GM12891 (cell line): Measurements from ENCODE around the gene AMOTL2.

ENCODE experiments used
- PAX5 ChIP-seq: IDR thresholded peaks from 2 replicates; pipeline ENCODE4 v1.6.1; 2011; ENCODE audit warnings: low read length, moderate library complexity, mild to moderate bottlenecking; ENCODE audit not compliant: insufficient read depth, severe bottlenecking
- POLR2A ChIP-seq: IDR thresholded peaks from 2 replicates; pipeline ENCODE4 v1.6.1; 2011; ENCODE audit warnings: low read depth, low read length, control low read depth
- POLR2AphosphoS5 ChIP-seq: IDR thresholded peaks from 2 replicates; pipeline ENCODE4 v1.6.1; 2011; ENCODE audit warnings: low read depth, low read length, control low read depth
- SPI1 ChIP-seq: IDR thresholded peaks from 2 replicates; pipeline ENCODE4 v1.6.1; 2011; ENCODE audit warnings: low read depth, low read length, control low read depth

DNA sequence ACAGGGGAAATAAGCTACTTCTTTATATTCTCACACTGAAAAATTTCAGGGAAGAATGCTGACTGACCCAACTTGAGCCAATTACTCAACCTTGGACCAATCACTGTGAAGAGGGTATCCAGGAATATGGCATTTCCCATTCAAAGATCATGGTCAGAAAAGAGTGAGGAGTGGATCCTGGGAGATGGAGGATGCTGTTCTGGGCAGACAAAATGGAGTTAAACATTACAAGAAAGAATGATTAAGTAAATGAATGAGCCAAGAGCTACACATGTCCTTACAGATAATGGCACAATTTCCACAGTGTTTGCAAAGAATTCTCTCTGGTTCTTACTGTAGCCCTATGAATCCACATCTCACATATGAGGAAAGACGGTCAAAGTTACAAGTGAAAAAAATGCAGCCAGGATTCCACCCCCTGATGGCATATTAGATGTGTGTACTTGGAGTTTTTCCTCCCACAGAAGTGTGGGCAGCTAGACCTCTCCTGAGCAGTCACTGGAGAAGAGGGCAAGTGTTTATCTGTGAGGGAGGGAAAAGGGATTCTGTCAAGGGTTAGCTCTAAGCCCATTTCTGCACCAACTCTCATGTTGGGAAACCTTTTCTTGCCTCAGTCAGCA is 33.8 kb downstream of the AMOTL2 start:
- no peak for TF ChIP-seq POLR2AphosphoS5
- TF ChIP-seq PAX5: no peak
- no peak for TF ChIP-seq POLR2A
- TF ChIP-seq SPI1: no peak
